Measurements from ENCODE around the gene TMEM176B. TPM values are rescaled to one million over a fixed set of nuclear protein-coding genes. Genes with fewer than 3 reads are reported as not detected.

Gene TMEM176B
- total RNA-seq, 1 experiment from 2014 or later, result 0.42 TPM

- Mint-ChIP-seq H3K9me3 (ENCODE audit: unreplicated experiment) (no peaks in the 10 kb centered on the region), H3K4me1 (ENCODE audit: insufficient read depth, unreplicated experiment) (no peaks in the 10 kb centered on the region), H3K27me3 (ENCODE audit: insufficient read depth, unreplicated experiment) (peaks cover 31% of the 10 kb centered on the region), H3K4me3 (ENCODE audit: unreplicated experiment) (no peak overlapping the region), H3K27ac (ENCODE audit: low read depth, unreplicated experiment) (no peak overlapping the region), H3K36me3 (ENCODE audit: insufficient read depth, unreplicated experiment) (no peaks in the 10 kb centered on the region)
- TF ChIP-seq, protein P1, sequence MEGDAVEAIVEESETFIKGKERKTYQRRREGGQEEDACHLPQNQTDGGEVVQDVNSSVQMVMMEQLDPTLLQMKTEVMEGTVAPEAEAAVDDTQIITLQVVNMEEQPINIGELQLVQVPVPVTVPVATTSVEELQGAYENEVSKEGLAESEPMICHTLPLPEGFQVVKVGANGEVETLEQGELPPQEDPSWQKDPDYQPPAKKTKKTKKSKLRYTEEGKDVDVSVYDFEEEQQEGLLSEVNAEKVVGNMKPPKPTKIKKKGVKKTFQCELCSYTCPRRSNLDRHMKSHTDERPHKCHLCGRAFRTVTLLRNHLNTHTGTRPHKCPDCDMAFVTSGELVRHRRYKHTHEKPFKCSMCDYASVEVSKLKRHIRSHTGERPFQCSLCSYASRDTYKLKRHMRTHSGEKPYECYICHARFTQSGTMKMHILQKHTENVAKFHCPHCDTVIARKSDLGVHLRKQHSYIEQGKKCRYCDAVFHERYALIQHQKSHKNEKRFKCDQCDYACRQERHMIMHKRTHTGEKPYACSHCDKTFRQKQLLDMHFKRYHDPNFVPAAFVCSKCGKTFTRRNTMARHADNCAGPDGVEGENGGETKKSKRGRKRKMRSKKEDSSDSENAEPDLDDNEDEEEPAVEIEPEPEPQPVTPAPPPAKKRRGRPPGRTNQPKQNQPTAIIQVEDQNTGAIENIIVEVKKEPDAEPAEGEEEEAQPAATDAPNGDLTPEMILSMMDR (IDR thresholded peaks at IDR 0.05; ENCODE audit: unreplicated experiment), result no peak
- DNase-seq (ENCODE audit: unreplicated experiment), result no peak
- no TSS peak for BruUV-seq (replicated peaks)
- ChIA-PET CTCF (interaction anchor here (0.6 to 1.2 kb wide), 4 partner anchors 129 to 203 kb away, joined by 3 to 4 read pairs (median 3); no protein-coding TSS in a partner anchor), POLR2A (interaction anchor here (0.8 kb wide), 1 partner anchor 95 kb away, joined by 3 read pairs; no protein-coding TSS in a partner anchor)
- intact Hi-C loops (cut with micrococcal nuclease), result no loop called here
Measured at GRCh38 chr7:150781961-150782360, 18.2 kb downstream of the TMEM176B start.

DNA sequence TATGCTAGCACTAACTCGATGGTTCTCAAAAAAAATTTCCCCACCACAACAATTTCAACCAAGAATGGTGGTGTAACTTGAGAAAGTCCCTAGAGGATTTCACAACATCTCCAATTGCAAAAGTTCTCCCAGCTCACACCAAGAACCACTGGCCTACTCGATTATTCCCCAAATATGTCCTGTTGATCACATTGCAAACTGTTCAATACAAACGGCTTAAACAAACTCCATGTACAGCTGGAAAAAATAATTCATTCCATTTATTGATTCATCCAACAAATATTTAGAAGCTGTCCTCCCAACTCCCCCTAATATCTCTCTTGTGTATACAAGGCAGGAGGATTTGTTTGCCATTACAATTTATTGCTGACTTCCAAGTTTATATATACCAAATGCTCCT lies 19.1 kb downstream of the TMEM176B start:
- no peaks in the 10 kb centered on the region for H3K9me3 Mint-ChIP-seq (ENCODE audit: unreplicated experiment)
- no peaks in the 10 kb centered on the region for H3K36me3 Mint-ChIP-seq (ENCODE audit: insufficient read depth, unreplicated experiment)
- no peak overlapping the region for H3K4me3 Mint-ChIP-seq (ENCODE audit: unreplicated experiment)
- ChIA-PET POLR2A (interaction anchor here (0.8 kb wide), 1 partner anchor 95 kb away, joined by 3 read pairs; no protein-coding TSS in a partner anchor), CTCF (interaction anchor here (0.6 to 3.5 kb wide), 5 partner anchors 9 to 330 kb away, joined by 3 to 37 read pairs (median 3); no protein-coding TSS in a partner anchor)
- no peak overlapping the region for H3K27ac Mint-ChIP-seq (ENCODE audit: low read depth, unreplicated experiment)
- no peak for DNase-seq (ENCODE audit: unreplicated experiment)
- peaks cover 33% of the 10 kb centered on the region for H3K27me3 Mint-ChIP-seq (ENCODE audit: insufficient read depth, unreplicated experiment)
- H3K4me1 Mint-ChIP-seq (ENCODE audit: insufficient read depth, unreplicated experiment), result no peaks in the 10 kb centered on the region
- BruUV-seq (replicated peaks), result no TSS peak
- TF ChIP-seq, protein P1 (IDR thresholded peaks at IDR 0.05; ENCODE audit: unreplicated experiment), result no peak
- intact Hi-C loops (cut with micrococcal nuclease), result no loop called here

DNA sequence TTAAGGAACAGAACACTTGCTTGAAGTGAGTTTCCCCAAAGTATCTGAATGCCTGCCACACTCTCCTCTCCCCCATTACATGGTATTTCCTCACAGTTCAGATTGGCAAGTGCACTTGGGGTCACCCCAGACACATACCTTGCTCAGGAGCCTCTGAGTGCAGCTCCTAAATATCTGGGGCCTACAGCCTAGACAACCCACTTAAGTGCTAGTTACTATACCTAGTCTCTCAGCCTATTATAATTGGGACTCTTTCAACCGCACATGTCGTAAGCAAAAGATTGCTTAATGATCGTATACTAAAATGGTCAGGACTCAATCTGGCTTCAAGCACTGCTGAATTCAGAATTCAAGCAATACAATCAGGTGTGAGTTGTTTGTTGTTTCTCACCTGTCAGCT lies 19.9 kb downstream of the TMEM176B start:
- no peak for DNase-seq (ENCODE audit: unreplicated experiment)
- no peak overlapping the region for H3K27ac Mint-ChIP-seq (ENCODE audit: low read depth, unreplicated experiment)
- intact Hi-C loops (cut with micrococcal nuclease), result no loop called here
- ChIA-PET CTCF (interaction anchor here (0.6 to 3.5 kb wide), 4 partner anchors 14 to 331 kb away, joined by 3 to 37 read pairs (median 6); no protein-coding TSS in a partner anchor), POLR2A (interaction anchor here (0.6 kb wide), 1 partner anchor 14 kb away, joined by 3 read pairs; no protein-coding TSS in a partner anchor)
- no peaks in the 10 kb centered on the region for H3K4me1 Mint-ChIP-seq (ENCODE audit: insufficient read depth, unreplicated experiment)
- BruUV-seq (replicated peaks), result no TSS peak
- TF ChIP-seq, protein P1 (IDR thresholded peaks at IDR 0.05; ENCODE audit: unreplicated experiment), result no peak
- no peaks in the 10 kb centered on the region for H3K9me3 Mint-ChIP-seq (ENCODE audit: unreplicated experiment)
- no peak overlapping the region for H3K4me3 Mint-ChIP-seq (ENCODE audit: unreplicated experiment)
- peaks cover 25% of the 10 kb centered on the region for H3K27me3 Mint-ChIP-seq (ENCODE audit: insufficient read depth, unreplicated experiment)
- no peaks in the 10 kb centered on the region for H3K36me3 Mint-ChIP-seq (ENCODE audit: insufficient read depth, unreplicated experiment)

DNA sequence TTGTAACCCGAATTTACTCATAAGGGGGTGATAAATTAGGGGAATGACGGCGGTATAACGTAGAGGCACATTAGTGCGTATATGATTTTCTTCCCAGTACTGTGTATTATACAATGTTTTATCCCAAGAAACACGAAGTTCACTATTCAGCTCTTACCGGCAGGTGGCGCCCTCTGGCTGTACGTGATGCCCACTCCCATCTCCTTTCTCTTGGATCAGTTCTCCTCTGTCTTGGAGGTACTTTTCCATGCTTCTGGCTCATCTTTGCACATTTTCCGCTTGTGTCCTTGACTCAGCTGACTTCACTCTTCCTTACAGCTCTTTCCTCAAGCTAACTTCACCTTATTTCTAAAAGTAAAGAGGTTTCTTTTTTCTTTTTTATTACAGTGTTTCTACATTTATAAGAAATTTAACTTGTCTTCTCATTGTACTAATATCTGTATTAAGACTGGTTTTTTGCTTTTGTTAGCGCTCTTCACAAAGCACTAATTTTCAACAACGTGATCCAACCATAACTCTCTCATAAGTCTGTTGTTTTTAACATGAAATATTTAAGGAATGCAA lies 21.3 kb downstream of the TMEM176B start:
- peak; percentile 75 for DNase-seq (ENCODE audit: unreplicated experiment)
- Mint-ChIP-seq H3K27me3 (ENCODE audit: insufficient read depth, unreplicated experiment) (peaks cover 23% of the 10 kb centered on the region), H3K4me3 (ENCODE audit: unreplicated experiment) (no peak overlapping the region), H3K9me3 (ENCODE audit: unreplicated experiment) (no peaks in the 10 kb centered on the region), H3K36me3 (ENCODE audit: insufficient read depth, unreplicated experiment) (no peaks in the 10 kb centered on the region), H3K27ac (ENCODE audit: low read depth, unreplicated experiment) (no peak overlapping the region), H3K4me1 (ENCODE audit: insufficient read depth, unreplicated experiment) (no peaks in the 10 kb centered on the region)
- ChIA-PET POLR2A (no interaction called here), CTCF (interaction anchor here (0.6 to 3.5 kb wide), 35 partner anchors 8 to 444 kb away, joined by 3 to 37 read pairs (median 3); partner anchors contain the start of gene GIMAP4)
- no TSS peak for BruUV-seq (replicated peaks)
- intact Hi-C loops (cut with micrococcal nuclease), result loop anchor here (1.0 to 5.0 kb wide), 4 partner anchors 98 to 393 kb away; no protein-coding TSS in a partner anchor
- TF ChIP-seq, protein P1 (IDR thresholded peaks at IDR 0.05; ENCODE audit: unreplicated experiment), result peak; percentile 76

Data from MCF 10A (cell line).